ENCODE measurements around the gene NTN1.
"Not testable (repeated sequence)": the region's sequence is repeated elsewhere in the genome, so short reads cannot be mapped to it uniquely, and the experiment has no call there.

NTN1 gene

DNA sequence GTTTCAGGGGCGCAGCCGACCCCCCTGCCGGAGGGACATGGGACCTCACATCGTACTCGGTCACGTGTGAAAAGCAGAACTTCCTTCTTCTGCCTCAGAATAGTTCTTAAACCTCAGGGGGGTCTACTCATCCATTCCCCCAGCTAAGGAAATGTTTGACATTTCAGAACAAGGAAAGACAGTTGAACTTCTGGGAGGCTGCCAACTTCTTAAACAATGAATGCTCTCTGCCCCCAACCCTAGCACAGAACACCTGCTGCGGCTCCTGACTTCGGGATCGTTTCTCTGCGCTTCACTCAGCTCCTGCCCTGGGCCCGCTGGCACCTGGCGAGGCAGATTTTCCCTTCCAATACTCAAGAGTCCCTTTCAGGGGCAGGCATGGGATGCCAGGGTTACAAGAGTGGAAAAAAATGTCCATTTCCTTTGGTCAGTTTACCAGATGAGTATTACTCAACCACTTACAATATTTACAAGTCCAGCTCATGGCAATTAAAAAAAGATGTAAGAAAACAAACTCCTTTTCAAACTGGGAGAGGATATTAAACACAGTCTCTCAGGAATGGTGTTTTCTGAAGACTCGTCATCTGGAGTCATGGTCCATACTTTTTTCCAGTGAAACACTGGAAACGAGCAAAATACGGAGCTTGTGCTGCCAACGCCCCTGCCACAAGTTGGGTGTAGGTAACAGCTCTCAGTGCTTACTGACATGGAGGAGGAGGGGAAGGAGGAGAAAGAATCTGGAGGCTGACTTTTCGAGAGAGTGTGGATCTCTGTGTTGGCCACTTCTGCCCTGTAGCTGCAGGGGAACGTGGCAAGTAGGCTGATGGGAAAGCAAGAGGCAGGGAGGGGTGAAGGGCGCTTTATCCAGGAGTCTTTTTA, 235.7 kb downstream of the NTN1 start:
- DNase-seq: no peak

DNA sequence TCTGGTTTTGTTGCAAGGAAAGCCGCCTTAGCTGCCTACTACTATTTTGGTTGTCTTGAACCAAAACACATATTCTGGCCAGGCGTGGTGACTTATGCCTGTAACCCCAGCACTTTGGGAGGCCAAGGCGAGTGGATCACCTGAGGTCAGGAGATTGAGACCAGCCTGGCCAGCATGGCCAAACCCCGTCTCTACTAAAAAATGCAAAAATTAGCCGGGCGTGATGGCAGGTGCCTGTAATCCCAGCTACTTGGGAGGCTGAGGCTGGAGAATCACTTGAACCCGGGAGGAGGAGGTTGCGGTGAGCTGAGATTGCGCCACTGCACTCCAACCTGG, 236.3 kb downstream of the NTN1 start:
- DNase-seq: not testable (repeated sequence)

DNA sequence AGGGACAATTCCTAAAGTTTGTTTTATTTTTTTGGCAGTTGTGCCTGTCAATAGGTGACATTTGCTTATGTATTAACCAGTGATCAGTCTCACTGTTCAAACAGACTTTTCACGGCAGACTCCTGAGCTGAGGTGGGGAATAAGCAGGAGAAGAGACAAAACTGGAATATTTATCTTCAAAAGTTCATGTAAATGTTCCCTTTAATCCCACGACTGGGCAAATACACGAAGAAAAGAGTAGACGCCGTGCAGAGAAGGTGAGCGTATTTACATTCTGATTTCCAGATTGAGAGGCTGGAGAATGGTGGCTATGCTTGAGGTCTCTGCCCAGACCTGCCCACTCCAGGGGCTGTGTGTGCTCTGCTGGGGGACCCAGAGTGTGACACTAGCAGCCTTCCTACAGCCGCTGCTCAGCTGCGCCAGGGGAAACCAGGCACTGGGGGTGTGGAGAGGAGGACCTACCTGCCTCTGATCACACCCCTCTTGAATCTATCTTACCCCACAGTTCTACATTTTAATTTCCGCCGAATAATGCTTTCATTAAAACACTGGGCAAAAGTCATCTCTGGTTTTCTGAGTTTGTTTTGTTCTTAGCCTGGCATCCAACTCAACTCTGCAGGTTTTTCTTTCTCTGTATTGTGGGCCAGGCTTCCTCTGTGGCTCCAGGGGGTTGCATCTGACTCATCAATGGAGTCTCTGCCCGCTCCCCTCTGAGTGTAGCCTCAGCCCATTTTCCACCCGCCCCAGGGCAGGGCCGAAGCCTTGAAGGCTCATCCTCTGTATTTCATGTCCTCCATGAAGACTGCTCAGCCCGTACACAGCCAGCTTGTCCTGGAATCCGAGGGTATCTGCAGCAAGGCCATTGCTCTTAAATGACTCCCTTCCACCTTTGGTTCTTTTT, 237.1 kb downstream of the NTN1 start:
- no peak for DNase-seq

DNA sequence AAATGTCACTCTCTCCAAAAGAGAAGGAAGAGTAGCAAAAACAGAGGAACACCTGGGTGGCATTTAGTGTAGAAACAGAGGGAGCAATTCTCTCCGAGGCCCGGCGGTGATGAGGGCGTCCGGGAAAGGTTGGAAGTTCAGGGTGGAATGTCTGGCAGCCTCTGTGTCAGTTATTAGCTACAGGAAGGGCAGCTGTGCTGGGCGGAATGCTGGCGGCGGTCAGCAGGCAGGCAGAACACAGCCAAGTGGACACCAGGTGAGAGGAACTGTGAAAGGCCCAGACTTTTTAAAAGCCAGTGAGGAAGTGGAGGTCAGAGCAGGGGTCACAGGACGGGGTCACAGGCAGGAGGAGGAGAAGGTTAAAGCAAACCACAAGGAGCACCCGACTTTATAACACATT, 238.1 kb downstream of the NTN1 start:
- no peak for DNase-seq

DNA sequence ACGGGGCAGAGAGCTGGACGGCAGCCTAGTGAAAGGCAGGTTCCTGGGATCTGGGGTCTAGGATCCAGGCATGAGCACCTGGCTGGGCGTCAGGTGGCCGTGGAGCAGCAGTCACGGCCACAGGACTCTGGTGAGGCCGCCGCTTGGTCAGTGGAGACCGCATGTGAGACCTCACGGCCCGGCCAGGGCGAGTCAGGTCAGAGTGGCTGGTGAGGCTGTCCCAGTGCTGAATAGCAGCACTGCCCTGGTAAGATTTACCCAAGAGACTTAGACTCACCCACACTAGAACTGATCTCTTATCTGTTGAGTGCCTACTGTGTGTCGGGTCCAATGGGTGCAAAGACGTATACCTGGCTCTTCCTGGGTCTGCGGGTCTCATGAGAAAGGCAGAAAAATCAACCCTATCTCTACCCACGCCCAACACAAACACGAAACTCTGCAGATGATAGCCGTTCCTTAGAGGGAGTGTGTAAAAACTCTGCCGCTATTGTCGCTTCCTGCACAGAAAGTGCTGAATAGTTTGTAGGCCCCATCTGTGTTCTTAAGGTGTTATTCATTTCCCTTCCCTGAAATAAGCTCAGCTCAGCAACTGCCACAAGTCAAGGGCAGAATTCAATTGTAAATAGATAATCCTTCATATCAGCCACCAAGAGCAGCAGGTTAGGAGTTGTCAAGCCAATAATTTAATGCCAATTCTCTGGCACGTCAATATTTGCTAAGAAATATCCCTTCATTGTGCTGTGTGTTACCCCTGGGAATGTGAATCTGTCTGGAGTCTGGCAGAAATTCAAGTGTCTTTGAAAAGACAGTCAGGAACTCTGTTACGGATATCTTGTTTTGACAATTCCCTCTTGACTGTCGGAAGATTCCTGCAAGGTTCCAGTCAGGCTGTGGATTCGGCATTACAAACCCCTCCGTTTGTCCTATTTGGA, 240.0 kb downstream of the NTN1 start:
- DNase-seq: no peak

DNA sequence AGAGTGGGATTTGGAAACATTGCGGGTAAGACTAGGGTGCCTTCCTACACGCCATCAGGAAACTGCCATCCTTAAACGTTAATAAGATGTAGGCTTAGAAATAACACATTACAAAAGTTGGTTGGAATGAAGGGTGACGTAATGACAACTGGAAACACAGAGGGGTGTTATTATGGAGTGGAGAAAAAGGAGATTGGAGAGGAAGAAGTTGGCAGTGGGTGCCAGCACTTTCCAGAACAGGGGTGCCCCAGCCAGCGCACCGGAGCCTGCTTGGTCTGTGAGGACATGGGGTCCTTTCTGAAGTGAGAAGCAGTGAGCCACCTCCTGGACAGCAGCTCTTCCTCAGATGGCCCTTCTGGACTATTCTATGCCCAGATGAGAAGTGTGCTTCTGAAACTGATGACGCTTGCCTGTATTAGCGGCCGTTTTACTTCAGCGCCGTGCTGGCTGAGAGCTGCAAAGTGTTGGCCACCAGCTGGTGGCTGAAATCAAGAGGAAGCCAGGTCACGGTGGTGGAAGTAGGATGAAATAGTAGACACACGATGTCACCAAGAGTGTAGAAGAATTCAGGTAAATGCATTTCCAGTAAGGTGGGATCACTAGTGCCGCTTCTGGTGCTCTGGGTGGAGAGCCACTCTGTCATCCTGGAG, 244.8 kb downstream of the NTN1 start:
- no peak for DNase-seq

DNA sequence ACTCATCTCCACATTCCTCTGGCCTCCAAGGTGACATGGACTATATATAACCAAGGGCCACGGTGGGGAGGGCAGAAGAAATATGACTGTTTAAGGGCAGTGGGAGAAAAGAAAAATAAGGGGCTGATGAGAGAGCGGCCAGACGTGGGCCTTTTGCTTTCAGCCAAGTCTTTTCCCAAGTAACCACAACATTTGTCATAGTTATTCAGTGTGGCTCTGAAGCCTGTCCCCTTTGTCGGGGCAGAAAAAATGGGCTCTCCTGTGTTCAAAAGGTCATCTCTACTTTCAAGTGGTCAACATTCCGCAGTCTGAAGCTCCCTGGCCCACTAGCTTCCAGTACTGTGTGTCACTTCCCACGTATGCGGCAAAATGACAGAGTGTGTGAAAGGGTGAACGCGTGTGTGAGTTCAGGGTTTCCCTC, 245.4 kb downstream of the NTN1 start:
- DNase-seq: no peak

DNA sequence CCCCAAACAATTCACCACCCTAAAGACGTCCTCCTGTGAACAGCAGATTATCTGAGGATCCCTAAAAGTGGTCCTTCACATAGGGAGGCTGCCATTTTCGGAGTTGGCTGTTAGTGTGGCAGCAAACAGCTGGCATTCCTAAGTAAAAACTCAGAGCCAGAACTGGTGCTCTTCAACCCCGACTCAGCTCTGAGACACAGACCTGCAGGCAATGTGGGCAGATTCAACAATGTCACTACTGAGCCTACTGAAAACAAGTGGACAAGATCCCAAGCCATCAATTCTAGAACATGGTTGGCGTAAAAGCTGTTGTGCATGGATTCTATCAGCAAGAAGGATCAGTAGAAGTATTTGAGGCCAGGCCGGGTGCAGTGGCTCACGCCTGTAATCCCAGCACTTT, 247.2 kb downstream of the NTN1 start:
- no peak for DNase-seq

DNA sequence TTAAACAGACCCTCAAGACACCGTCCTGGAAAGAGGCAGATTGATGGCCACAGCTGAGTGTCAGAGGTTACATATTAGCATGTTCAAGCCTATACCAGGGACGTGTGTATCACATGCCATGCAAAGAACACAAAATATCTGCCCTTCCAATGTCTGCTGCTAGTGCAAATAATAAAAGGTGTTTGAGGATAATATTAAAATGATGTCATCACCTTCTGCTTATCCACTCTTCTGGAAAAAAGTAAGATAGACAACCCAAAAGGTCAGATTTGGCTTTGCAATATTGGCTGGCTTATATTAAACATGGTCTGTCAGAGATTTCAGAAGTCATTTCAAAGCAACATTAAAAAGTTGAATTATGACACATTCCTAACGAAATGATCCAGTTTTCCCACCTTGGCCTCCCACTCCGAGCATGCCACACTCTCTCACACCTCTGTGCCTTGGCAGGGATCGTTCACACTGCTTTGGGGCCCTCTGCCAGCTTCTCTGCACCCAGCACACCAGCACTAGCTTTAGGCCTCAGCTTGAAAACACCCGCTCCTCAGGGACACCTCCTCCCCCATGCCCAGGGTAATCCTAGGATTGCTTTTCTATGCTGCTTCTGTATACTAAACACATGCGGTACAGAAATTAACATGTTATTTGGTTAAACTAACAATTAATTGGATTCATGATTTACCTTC, 248.2 kb downstream of the NTN1 start:
- no peak for DNase-seq

DNA sequence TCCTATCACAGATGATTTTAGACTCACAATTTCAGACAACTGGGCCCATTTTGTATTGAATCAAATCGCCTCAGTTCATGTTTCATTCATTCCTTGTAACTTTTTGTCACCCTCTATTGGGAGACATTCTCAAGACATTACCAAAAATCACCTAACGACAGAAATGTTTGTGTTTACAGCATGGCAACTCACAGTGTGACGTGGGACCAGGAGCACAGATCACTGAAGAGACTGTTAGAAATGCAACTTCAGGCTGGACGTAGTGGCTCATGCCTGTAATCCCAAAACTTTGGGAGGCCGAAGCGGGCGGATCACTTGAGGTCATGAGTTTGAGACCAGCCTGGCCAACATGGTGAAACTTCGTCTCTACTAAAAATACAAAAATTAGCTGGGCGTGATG, 249.6 kb downstream of the NTN1 start:
- DNase-seq: no peak

DNA sequence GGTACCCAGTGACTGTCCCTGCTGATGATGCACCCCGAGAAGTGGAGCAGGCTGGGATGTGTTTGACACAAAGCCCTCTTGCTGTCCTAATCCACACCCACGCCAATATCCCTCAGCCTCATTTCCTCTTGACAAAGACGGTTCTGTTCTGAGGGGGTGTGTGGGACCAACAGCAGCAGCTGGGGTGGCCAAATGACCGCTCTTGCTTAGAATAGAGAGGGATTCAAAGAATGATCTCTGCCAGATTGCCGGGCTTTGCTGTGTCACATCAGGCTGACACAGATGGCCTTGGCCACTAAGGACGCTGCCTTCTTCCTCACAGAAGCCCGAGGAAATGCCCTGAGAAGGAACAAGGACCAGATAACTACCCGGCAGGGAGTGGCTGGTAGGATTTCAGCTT, 250.7 kb downstream of the NTN1 start:
- no peak for DNase-seq

DNA sequence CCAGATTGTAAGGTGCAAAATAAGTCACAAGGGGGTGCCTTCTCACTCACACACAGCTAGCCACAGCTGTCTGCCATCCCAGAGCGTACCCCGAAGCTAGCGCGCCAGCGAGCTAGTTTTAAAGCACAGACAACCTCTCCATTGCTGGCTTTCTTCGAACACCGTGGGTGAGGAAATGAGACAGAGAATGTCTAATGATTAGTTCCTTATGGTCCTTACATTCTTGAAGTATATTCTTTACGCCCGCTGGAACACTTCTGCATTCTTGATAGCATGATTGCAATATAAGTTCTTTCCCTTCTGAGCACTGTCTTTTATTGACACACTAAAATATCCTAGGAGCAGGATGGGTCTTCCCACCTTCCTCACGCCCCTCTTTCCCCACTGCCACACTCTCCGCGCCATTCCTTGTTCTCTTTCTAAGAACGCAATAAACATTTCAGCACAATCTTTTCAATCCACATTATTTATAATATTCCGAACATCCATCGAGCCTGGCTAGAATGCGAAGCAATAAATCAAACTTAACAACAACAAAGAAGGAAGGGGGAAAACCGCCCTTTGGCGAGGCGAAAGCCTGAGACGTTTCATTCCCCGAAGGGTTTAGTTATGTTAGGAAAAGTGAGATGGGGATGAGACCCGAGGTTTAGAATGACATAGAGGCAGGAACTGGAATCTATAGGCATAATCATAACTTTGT, 251.3 kb downstream of the NTN1 start:
- no peak for DNase-seq

DNA sequence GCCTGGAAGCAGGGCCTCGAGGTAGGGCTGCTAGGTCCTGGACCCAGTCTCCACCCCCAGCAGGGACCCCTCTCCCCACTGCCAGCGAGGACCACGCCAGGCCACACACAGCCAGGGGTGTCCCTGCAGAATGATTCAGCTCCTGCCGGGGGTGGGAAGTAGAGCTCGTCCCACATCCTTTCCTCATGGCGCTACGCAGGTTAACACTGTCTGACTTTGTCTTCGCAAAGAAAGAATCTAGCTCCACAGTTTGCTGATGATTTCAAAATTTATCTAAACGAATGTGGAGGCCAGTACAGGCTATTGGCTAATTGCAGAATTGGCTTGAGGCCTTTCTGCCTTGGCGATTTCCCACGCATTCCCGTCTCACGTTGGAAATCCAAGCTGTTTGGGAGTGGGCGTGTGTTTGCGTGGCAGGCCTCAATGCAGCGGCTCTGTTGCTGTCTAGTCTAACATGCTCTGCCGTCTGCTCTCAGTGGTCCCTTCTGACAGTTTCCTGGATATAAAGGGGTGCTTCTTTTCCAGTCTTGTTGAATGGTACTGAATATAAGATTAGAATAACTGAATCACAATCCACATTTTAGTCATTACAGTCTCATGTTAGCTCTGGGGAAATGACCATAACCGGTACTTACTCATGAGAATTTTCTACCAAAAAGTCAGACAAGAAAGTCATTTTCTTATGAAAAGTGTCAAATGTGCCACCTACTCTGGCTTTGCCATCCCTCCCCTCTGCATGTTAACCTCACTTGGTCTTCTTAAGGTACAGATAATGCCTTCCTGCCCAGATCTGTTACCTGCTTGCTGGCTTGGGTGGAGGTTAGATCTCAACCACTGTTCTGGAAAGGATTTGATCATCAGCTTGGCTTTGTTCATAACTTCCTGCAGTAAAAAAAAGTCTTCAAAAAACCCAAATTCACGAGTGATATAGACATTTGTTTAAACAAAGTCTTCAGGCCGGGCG, 252.4 kb downstream of the NTN1 start:
- DNase-seq: no peak

DNA sequence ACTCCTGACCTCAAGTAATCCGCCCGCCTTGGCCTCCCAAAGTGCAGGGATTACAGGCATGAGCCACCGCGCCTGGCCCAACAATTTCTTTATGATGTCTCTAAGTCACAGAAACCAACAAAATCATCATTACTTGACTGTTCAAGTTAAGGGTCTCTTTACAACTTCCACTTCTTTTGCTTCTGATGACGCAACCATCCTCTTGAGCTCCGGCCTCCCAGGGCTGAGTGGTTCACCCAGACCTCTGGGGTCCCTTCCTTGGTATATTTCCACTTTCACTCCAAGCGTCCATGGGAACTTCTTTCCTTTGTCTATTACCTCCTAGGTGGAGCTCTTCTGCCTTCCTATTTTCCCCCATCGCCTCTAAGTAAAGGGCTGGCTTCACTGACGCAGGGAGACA, 253.7 kb downstream of the NTN1 start:
- no peak for DNase-seq

DNA sequence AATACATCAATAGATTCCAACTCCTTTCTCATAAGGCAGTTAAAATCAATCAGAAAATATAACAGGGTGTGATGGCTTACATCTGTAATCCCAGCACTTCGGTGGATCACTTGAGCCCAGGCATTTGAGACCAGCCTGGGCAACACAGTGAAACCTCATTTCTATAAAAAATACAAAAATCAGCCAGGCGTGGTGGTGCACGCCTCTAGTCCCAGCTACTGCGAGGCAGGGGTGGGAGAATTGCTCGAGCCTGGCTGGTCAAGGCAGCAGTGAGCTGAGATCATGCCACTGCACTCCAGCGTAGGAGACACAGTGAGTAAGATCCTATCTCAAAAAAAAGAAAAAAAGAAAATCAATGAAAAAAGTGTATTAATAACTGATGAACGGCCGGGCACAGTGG, 258.6 kb downstream of the NTN1 start:
- no peak for DNase-seq

DNA sequence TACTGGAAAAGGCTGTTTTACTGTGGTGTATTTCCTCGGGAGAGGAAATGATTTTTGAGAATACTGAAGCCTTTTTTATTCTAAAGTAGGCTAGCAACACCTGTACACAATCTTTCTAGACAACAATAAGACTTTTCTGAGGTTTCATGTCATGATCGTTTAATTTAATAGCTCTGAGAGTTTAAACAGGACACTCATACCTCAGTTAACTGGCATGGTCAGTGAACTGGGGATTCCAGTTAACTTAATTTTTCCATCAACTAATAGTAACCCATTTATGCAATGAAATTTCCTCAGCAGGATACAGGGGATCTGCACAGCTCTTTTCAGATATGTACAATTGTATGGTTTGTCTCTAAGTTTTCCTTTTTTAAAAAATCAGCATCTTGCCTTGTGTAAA, 262.6 kb downstream of the NTN1 start:
- DNase-seq: no peak

DNA sequence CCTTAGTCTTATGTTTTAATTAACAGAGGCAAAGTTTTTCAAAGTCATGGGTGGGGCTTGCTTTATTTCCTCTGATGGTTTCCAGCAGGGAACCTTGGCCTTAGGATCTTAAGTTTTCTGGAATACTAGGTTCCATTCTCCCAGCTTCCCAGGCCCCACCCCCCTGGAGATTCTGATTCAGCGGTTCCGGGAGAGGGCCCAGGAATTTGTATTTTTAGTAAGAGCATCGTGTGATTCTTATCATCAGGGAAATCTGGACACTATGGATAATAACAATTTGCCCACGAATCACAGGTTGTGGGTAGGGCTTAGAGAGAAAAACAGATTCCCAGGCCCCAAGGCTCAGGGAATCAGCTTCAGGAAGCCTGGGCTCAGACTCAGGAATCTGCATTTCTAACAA, 263.6 kb downstream of the NTN1 start:
- DNase-seq: no peak

DNA sequence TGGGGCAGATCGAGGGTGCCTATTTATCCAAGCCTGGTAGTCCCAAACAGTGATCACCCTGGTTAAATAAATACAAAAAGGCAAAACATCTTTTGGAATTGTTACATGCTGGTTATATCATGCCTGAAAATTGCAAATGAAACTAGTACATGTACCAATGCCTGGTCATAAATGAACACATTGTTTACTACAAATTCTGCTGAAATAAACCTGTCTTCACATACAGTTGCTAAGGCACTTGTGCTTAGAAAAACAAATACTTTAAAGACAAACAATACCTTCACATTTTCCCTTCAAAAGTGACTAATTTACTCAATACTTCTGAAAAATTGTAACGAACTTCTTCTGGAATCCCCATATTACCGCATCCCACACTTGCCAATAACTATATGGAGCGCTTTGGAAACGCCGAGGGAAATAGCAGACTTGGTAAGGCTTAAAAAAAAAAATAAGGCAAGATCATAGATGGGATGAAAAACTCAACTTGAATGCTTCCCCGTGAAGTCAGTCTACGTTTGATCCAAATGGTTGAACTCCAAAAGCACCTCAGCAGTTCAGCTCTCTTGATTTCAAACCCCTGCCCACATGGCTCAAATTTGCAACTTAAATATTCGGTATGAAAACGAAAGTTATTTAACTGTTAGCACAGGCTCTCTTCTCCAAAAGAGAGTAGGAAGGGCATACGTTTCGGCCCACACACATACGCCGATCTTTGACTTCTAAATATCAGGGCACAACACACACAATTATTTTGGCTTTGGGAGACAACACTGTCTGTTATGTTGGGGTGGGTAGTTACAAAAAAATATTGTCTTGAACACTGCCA, 264.5 kb downstream of the NTN1 start:
- no peak for DNase-seq

DNA sequence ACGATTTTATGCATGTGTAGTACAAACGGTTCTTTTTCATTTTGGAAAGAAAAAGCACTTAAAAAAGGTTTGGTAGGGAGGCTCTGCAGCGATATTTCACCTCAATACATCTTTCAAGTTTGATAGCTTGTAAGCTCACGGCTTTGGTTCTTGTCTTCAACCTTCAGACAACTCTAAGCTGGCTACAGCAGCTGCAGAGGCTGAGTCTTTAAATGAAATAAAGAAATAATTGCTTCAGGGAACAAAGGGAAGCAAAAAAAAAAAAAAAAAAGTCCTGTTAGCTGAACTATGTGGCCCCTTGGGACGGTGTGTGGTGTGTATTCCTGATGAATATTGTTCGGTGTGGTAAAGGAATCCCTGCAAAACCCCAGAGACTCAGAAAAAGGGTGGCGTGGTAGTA, 265.1 kb downstream of the NTN1 start:
- DNase-seq: no peak

Measured in activated naive CD4-positive, alpha-beta T cell (primary cell).